CD4-positive, alpha-beta T cell treated with Interleukin-4 for 4 hours (primary cell): ENCODE results near the gene SASH3.
A peak's percentile ranks its signal among the peaks of the same experiment; 100 is the strongest.

ENCODE experiments used
- DNase-seq: peaks from one replicate; pipeline ENCODE4 v3.0.0-alpha.2; 2020

The SASH3 gene

DNA sequence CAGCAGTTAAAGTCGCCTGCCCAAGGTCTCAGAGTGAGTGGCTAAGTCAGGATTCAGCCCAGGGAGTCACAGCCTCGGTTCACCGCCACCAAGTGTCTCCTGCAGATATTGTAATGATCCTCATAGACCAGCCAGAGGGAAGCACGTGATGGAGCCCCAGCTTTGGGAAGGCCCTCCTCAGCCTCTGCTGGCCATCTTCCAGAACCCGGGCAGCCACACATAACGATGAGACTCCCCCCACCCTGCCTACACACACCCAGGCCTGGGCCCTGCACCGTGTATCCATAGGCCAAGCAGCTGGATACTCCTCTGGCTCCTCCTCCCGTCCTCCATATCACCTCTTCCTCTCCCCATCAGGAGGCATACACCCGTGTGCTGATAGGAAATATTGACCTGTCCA, 19.6 kb upstream of the SASH3 start:
- DNase-seq, result no peak

DNA sequence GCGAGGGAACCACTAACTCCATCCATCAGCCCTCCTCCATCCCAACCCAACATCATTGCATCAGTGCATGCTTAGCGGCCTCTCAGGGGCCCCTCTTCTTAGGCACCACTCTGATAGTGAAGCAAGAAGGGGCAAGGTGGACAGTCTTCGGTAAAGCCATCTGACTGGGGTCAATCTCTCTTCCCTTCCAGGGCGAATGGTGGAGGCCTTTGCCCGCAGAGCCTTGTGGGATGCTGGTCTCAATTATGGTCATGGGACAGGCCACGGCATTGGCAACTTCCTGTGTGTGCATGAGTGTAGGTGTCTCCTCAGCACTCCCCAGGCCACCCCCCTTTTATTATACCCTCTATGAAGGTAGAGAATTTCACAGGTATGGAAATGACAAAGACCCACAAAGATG, 18.8 kb upstream of the SASH3 start:
- no peak for DNase-seq

DNA sequence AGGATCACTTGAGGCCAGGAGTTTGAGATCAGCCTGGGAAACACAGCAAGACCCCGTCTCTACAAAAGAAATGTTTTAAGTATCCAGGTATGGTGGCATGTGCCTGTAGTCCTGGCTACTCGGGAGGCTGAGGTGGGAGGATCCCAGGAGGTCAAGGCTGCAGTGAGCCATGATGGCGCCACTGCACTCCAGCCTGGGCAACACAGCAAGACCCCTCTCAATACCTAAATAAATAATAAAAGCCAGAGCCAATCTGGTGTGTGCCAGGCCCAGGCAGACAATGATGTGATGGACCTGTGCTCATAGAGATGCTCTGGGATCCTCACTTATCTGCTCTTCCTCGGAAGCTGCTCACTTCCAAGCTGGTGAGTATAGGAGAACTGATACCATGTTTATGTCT, 18.2 kb upstream of the SASH3 start:
- no peak for DNase-seq

DNA sequence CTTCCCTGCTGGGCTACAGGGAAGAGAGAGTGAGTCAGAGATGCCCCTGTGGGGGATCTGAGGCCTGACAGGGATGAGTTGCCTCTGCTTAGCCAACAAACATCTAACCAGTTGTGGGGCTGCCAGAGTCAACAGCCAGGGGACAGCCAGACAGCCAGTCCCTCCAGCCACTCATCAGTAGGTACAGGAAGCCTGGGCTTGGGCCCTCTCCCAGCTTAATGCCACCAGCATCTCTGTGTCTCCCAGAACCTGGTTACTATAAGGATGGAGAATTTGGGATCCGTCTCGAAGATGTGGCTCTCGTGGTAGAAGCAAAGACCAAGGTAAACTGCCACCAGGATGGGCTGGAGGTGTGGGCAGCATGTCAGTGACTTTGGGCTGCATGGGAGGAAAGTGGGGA, 17.3 kb upstream of the SASH3 start:
- DNase-seq, result no peak

DNA sequence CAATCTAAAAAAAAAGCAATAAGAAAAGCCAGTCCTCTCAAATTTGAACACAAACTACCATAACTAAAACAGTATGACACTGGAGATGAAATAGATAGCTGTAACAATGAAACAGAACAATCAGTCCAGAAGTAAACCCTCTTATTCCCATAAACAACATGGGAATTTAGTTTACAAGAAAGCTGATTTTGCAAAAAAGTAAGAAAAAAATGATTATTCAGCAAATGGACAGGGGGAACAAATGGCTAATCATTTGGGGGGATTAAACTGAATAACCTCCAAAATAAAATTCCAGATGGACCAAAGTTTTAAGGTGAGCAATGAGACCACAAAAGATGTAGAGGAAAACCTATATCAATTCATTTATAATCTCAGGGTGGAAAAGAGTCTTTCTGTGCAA, 16.1 kb upstream of the SASH3 start:
- DNase-seq, result no peak

DNA sequence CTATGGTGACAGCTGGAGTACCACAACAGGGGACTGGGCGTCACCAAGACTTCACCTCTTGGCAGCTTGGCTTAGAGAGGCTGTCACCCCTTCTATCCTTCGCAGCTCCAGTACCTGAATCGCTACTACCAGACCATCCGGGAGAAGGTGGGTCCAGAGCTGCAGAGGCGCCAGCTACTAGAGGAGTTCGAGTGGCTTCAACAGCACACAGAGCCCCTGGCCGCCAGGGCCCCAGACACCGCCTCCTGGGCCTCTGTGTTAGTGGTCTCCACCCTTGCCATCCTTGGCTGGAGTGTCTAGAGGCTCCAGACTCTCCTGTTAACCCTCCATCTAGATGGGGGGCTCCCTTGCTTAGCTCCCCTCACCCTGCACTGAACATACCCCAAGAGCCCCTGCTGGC, 11.6 kb upstream of the SASH3 start:
- no peak for DNase-seq

DNA sequence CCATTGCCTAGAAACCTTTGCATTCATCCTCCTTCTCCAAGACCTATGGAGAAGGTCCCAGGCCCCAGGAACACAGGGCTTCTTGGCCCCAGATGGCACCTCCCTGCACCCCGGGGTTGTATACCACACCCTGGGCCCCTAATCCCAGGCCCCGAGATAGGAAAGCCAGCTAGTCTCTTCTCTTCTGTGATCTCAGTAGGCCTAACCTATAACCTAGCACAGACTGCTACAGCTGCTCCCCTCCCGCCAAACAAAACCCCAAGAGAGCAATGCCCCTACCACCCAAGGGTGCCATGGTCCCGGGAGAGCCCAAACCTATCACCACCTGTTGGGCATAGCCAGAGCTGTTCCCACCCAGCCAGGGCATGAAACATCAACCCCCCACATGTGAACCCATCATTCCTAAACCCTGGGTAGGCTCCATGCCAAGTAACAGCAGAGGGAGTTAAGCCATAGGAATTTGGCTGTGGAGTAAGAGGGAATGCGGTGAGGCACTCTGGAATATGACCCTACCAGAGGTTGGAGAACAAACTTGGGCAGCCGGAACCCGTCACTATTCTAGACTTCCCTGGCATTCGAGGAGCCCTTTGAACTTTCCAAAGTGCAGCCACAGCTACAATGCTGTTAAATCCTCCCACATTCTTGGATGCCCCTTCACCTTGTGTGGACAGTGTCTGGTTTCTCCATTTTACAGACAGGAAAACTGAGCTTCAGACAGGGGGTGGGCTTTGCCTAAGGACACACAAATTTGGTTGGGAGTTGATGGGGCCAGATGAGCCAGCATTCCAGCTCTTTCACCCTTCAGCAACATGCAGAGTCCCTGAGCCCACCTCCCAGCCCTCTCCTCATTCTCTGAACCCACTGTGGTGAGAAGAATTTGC, 10.9 kb upstream of the SASH3 start:
- no peak for DNase-seq

DNA sequence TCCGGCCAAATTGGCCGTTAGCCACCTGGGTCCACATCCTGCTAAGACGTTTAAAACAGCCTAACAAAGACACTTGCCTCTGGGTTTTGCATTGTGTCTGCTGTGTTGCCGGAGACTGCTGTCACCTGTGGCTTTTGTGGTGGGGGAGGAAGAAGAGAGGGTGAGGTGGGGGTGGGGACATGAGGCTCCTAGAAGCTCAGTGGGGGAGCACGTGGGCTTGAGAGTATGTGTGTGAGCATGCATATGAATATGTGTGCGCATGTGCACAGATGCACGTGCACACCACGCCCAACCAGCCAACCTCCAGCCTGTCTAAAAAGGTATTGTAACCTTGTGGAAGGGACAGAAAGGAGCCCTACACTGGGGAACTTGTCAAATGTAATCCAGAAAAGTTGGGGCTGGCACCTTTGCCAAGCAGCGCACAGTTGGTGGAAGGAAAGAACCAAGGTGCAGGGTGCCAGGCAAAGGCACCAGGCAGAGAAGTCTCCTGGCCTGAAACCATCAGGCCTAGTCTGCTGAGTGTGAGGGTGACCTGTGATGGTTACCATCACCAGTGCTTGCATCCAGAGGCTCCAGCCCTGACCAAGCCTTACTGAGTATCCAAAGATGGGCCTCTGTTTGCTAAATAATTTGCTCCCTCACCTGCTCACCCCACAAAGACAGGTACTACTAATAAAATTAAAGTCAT, 10.1 kb upstream of the SASH3 start:
- peak; percentile 89 for DNase-seq

DNA sequence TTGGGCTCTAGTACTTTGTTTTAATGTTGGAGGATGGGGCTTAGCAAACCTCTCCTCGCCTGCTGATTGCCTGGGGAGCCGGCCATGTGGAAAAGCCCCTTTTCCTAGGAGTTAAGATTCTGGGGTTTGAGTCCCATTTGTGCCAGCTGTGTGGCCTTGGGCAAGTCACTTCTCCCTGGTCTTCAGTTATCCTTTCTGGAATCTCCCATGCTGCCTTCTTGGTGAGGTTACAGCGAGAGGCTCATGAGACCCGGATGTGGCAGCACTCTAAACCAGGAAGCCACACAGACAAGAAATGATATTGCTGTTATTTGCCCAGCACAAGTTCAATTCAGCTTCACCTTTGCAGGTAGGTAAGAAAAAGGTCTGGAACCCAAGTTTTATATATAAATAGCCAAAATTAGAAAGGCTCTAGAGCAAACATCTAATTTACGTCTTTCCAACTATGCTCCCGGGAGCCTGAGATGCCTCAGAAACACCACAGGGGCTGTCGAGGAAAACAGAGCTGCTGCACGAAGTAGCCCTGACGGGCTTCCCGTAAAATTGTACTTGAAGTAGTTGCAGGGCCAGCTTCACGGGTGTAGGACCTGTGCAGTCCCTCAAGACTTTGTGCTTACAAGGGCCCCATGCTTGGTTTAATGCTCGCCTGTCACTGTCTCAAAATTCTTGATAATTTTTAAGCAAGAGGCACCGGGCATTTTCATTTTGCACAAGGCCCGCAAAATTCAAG, 8.3 kb upstream of the SASH3 start:
- DNase-seq, result peak; percentile 46

DNA sequence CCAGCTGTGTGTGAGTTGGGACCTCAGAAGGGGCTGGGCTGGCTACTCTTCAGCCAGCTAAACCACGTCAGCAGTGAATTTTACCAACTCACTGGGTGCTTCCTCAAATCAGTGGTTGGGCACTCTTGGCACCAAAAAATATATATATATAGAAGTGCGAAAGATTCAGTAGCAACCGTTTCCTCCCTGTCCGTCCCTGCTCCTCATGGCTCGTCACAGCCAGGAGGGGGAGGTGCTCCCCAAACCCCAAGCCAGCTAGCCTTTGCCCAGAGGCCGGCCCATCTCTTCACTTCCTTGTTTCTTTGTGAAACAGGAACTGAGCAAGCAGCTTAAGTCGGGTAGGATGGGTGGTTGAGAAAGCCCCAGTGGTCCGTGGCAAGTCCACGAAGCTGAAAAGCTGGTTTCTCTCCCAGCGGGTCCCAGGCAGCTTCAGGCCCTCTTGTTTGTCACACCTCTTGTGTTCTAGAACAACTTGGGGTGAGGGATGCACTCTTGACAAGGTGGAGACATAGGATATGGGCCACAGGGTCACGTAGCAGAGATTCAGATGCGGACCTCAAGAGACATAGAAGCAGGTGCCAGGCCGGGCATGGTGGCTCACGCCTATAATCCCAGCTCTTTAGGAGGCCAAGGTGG, 6.8 kb upstream of the SASH3 start:
- peak; percentile 42 for DNase-seq

DNA sequence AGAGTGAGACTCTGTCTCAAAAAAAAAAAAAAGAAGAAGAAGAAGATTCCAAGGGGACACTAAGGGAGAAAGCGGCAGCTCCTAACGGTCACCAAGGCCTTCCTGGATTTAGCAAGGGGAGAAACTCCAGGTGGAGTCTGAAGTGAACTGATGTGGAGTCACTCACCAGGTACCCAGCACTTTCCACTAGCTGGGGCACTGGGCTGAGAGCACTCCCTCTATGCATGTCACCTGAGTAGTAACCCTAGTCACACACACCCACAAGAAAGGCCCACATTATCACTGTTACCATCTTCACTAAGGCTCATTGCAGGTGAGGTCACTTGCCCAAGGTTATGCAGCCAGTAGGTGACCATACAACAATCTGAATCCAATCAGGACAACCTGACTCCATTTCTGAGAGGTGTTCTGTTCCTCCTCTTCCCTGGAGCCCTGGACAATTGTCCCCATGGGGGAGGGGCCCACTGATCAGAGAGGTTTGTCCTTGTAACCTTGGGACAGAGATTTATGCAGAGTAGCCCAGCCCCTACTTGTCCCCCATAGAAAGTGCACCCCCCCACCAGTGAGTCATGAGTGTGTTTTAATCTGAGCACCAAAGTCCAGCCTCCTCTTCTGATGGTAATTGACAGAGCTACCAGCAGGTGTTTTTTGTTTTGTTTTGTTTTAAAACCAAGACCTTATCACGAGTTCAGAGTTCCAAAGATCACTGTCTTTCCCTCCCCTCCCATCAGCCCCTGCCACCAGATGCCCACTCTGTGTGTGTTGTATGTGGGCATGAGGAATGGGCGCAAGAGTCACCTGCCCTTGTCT, 5.9 kb upstream of the SASH3 start:
- DNase-seq, result peak; percentile 49

DNA sequence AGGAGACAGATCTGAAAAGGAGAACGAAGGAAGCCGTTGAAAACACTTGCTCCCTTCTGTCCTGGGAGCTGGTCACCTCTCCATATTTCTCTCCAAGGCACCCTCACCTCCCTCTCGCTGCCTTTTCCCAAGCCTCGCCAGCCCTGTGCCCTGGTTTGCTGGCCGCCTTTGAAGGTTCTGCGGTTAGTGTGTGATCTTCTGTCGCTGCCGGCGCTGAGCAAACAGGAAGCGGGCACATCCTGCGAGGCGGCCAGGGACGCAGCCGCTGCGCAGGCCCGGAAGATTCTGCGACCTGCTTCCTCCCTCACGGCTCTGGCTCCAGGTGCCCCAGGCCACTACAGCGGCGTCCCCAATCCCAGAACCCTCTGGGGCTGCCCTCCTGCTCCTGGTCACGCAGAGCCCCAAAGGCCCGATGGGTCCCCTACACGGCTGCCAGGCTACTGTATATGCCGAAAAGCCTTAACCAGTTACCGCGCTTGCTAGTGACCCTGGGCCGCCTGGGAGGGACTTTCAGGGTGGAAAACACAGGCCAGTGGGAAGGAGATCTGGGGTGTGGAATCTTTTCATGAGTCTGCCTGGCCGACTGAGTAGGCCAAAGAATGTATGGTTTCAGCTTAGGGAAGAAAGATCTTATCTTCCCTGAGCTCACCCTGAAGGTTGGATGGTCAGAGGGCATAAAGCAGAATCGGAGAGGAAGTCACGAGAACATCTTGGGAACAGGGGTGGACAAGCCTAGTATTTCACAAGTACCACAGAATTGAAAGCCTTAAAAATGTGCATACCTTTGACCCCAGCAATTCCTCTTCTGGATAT, 2.3 kb upstream of the SASH3 start:
- peak; percentile 70 for DNase-seq

DNA sequence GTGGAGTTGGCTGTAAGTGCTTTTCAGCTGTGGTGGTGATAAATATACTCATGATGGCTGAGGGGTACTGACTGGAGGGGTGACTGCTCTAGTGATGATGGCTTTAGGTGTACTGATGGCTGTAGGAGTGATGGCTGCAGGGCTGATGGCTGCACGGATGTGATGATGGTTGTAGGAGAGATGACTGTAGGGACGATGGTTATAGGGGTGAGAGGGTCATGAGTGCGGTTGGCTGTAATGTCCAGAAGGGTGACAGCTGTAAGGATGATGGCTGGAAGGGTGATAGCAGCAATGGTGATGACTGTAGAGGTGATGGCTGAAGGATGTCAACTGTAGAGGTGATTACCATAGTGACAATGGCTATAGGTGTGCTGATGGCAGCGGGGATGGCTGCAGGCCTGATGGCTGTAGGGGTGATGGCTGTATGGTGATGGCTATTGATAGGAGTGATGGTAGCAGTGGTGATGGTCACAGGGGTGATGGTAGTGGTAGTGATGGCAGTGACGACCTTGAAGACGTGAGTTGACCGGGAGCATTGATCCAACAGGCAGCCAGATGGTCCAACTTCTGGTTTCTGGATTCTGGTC, 570 bp upstream of the SASH3 start:
- no peak for DNase-seq

DNA sequence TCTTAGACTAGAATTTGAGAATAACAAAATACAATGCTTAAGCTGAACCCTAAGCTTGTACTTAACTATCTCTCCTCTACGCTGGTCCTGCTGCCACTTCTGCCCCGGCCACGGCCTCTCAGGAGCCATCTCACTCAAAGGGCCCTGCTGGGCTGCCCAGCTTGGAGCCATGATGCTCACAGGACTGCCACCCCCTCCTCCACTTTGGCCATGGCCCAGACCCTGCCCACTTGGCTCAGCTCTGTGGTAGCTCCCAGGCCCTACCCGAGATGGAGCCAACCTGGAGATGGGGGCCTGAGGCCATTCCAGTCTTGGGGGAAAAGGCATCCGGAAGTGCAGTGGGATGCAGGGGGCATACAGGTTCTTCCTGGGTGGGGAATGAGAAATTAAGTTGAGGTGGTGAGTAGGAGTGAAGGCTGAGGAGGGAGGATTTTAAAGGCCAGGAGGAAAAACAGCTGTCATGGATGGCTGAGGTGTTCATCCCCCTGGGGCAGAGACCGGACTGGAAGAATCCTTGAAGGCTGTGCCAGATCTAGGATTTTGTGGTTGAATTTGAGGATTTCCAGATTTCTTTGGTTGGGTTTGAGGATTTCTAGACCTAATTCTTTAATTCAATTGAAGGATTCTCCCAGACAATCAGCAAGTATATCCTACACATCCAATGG, 824 bp downstream of the SASH3 start:
- DNase-seq, result no peak

DNA sequence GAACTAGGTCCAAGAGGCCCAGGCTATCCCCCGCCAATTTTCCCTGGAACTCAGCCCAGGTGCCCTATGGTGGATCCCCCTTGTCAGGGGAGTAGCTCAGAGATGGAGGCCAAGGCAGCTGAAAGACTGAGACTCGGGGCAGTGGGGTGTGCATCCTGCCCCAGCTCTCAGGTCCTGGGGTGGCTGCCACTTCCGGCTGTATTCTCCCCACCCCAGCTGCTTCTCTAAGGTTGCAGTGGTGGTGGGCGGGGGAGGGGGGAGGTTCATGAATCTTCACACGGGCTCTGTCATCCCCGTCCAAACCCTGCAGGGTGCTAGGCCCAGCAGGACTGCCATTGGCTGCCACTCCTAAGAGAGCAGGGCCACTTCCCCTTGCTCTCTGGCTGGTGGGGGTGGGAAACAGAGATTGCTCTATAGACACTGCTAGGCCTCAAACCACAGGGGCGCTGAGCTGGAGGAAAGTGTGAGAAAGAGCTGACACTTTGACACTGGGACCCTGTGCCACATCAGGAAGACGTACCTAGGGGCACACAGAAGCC, 1.5 kb downstream of the SASH3 start:
- peak; percentile 88 for DNase-seq

DNA sequence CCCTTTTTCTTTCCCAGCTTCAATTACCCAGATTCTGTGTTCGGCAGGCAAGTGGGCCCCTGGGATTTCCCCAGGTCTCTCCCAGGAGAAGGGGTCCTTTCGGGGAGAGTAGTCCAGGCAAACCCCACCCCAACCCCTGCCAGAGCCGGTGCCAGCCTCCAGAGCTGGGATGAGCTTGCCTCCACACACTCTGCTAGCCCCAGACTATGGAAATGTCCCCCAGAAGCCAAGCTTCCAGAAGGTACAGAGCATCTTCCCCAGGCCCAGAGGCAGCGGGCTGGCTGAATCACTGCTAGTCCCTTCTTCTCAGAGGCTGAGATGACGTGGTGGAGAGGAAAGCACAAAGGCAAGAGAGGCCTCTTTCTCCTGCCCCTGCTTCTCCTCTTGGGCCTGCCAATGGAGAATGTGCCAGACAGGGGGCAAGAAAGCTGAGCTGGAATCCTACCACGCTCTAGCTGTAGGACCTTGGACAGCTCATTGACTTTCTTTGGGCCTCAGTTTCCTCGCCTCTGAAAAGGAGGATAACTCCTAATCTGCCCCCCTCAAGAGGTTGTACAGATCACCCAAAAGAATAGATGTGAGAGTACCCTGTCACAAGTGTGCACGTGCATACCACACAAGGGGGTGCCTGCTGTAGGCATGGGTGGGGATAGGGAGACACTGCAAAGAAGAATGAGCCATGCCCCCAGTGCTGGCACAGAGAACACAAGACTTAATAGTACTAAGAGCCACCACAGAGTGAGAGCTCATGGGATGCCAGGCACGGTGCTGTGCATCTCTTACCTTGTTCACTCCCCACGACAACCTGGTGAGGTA, 2.1 kb downstream of the SASH3 start:
- DNase-seq, result no peak

DNA sequence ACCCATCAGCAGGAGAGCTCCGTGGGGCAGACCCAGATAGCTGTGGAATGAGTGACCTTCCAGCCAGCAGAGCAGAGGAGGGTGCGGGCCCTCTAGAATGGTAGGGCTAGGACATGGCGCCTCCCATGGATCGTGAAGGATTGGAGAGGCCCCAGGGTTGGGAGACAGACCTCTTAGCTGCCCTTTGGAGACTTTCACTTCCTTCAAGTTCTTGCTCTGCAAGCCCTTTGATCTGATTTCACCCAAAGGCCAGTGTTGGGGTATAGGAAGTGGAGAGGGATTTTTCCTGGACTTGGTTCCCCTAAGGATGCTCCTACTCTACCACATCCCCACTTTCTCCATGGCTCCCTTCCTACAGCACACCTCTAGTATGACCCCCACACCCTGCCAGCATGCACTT, 3.0 kb downstream of the SASH3 start:
- no peak for DNase-seq

DNA sequence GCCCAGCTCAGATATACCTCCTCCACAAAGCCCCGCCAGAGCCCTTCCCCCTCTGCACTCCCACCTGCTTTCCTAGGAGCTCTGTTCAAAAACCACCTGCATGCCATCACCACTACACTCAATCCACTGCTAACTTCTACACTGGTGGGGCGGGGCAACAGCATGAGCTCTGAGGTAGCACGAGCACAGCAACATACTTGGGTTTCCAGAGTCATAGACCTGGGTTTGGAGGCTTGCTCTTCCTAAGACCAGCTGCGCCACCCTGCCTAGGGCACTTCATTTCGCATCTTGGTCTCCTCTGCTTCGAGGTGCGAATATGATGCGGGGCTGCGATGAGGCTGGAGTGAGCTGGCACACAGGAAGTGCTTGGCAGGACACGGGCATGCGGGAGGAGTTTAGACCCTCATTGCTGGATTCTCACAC, 3.6 kb downstream of the SASH3 start:
- DNase-seq, result peak; percentile 24

DNA sequence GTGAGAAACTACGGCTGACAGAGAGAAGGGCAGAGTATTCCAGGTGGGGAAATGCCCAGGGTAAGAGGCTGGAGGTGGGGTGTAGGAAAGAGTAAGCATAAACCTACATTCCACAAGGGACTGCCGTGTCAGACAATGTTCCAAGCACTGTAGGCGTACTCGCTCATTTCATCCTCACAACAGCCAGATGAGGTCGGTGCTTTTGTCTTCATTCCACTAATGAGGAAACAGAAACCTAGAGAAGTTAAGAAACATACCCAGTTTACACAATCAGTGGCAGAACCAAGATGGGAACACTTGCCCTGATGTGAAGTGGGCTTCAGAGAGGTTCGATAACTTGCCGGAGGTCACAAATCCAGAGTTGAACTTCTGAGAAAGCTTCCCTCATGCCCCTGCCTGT, 4.6 kb downstream of the SASH3 start:
- no peak for DNase-seq
